ENCODE measurements around the gene HOXB6. TPM values are rescaled to one million over a fixed set of nuclear protein-coding genes. Genes with fewer than 3 reads are reported as not detected.

Gene HOXB6
- polyA plus RNA-seq, 3 donors: not detected

GRCh38 chr17:48564188-48565021 is 40.4 kb downstream of the HOXB6 start:
- Mint-ChIP-seq H3K27me3 (ENCODE audit: low read depth in 3 of 3) (peaks cover 27 to 30% (median 29%) of the 10 kb centered on the region in 3 donors), H3K9me3 (peaks cover 0 to 8% (median 2%) of the 10 kb centered on the region in 7 donors), H3K4me3 (peak overlapping the region in 1 of 2 donors; percentile 67), H3K4me1 (peaks cover 10% of the 10 kb centered on the region), H3K36me3 (peaks cover 2 to 8% of the 10 kb centered on the region in 2 donors), H3K27ac (no peak overlapping the region)
- TF ChIP-seq CTCF (IDR thresholded peaks at IDR 0.05): no peak
- DNase-seq: no peak
- WGBS (ENCODE audit: insufficient coverage): 29% methylated on average over 66 of the region's 73 CpGs
- no peaks in the 10 kb centered on the region for H3K9me3 ChIP-seq (replicated peaks in 1 of 2; ENCODE audit: control insufficient read depth in 1 of 2, insufficient read depth in 1 of 2, low read length in 2 of 2)
- H3K79me2 ChIP-seq (ENCODE audit: insufficient read depth, low read length): no peaks in the 10 kb centered on the region
- H3K9ac ChIP-seq (ENCODE audit: insufficient read depth, low read length, poor library complexity, severe bottlenecking): no peak overlapping the region
- H3K4me1 ChIP-seq (ENCODE audit: control insufficient read depth in 1 of 2, insufficient read depth in 2 of 2, low read length in 2 of 2): peaks cover 0 to 4% of the 10 kb centered on the region in 2 donors
- peaks cover 41 to 70% of the 10 kb centered on the region in 2 donors for H3K27me3 ChIP-seq (ENCODE audit: control insufficient read depth in 2 of 2, insufficient read depth in 2 of 2, low read length in 2 of 2)
- H3K4me3 ChIP-seq (replicated peaks in 1 of 3; ENCODE audit: low read depth in 2 of 3, low read length in 3 of 3): no peak overlapping the region
- intact Hi-C loops (cut with micrococcal nuclease): no loop called here
- H3K4me2 ChIP-seq (replicated peaks; ENCODE audit: extremely low read depth, low read length, poor library complexity, severe bottlenecking): no peak overlapping the region
- H3K27ac ChIP-seq (ENCODE audit: low read depth in 1 of 2, low read length in 2 of 2): no peak overlapping the region
- no peaks in the 10 kb centered on the region for H3K36me3 ChIP-seq (replicated peaks in 1 of 2; ENCODE audit: control insufficient read depth in 1 of 2, insufficient read depth in 2 of 2, low read length in 2 of 2)
- no peaks in the 10 kb centered on the region for H4K20me1 ChIP-seq (ENCODE audit: insufficient read depth, low read length)
- H2AFZ ChIP-seq (ENCODE audit: insufficient read depth, low read depth, low read length, poor library complexity, severe bottlenecking): no peak overlapping the region

GRCh38 chr17:48563867-48564187 is 41.0 kb downstream of the HOXB6 start:
- WGBS (ENCODE audit: insufficient coverage): 79% methylated on average over 4 of the region's 10 CpGs
- H3K4me3 Mint-ChIP-seq: peak overlapping the region in 1 of 2 donors; percentile 56
- peaks cover 2 to 8% of the 10 kb centered on the region in 2 donors for H3K36me3 Mint-ChIP-seq
- DNase-seq: no peak
- intact Hi-C loops (cut with micrococcal nuclease): no loop called here
- TF ChIP-seq CTCF (IDR thresholded peaks at IDR 0.05): no peak
- H3K27ac ChIP-seq (ENCODE audit: low read depth in 1 of 2, low read length in 2 of 2): no peak overlapping the region
- no peaks in the 10 kb centered on the region for H3K36me3 ChIP-seq (replicated peaks in 1 of 2; ENCODE audit: control insufficient read depth in 1 of 2, insufficient read depth in 2 of 2, low read length in 2 of 2)
- H2AFZ ChIP-seq (ENCODE audit: insufficient read depth, low read depth, low read length, poor library complexity, severe bottlenecking): no peak overlapping the region
- H3K9me3 Mint-ChIP-seq: peaks cover 0 to 6% (median 2%) of the 10 kb centered on the region in 7 donors
- H3K27ac Mint-ChIP-seq: no peak overlapping the region
- no peaks in the 10 kb centered on the region for H3K79me2 ChIP-seq (ENCODE audit: insufficient read depth, low read length)
- H3K27me3 Mint-ChIP-seq (ENCODE audit: low read depth in 3 of 3): peaks cover 29 to 32% (median 31%) of the 10 kb centered on the region in 3 donors
- H3K9me3 ChIP-seq (replicated peaks in 1 of 2; ENCODE audit: control insufficient read depth in 1 of 2, insufficient read depth in 1 of 2, low read length in 2 of 2): no peaks in the 10 kb centered on the region
- peaks cover 7% of the 10 kb centered on the region for H3K4me1 Mint-ChIP-seq
- no peaks in the 10 kb centered on the region for H4K20me1 ChIP-seq (ENCODE audit: insufficient read depth, low read length)
- no peak overlapping the region for H3K9ac ChIP-seq (ENCODE audit: insufficient read depth, low read length, poor library complexity, severe bottlenecking)
- no peak overlapping the region for H3K4me3 ChIP-seq (replicated peaks in 1 of 3; ENCODE audit: low read depth in 2 of 3, low read length in 3 of 3)
- no peak overlapping the region for H3K4me2 ChIP-seq (replicated peaks; ENCODE audit: extremely low read depth, low read length, poor library complexity, severe bottlenecking)
- H3K27me3 ChIP-seq (ENCODE audit: control insufficient read depth in 2 of 2, insufficient read depth in 2 of 2, low read length in 2 of 2): peaks cover 35 to 64% of the 10 kb centered on the region in 2 donors
- H3K4me1 ChIP-seq (ENCODE audit: control insufficient read depth in 1 of 2, insufficient read depth in 2 of 2, low read length in 2 of 2): peaks cover 0 to 4% of the 10 kb centered on the region in 2 donors

All from CD14-positive monocyte (primary cell).